ENCODE measurements around the gene NRXN3.

DNA sequence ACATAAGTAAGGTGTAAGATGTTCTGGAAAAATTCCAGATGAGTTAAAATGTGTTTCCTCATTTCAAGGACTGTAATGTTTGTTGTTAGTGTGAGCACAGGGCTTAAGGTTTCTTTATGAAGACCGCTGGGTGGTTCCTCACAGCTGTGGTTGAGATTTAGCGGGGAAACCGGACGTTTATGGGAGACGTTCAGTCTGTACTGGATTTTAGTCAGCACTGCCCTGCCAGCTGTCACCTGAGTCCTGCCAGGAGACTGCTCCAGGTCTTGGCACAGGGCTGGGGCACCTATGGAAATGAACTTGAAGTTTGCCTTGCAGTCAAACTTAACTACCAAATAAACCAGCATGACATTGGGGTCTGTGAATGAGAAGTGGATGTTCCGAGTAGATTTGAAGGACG is 1485.9 kb downstream of the NRXN3 start:
- TF ChIP-seq, protein P1, sequence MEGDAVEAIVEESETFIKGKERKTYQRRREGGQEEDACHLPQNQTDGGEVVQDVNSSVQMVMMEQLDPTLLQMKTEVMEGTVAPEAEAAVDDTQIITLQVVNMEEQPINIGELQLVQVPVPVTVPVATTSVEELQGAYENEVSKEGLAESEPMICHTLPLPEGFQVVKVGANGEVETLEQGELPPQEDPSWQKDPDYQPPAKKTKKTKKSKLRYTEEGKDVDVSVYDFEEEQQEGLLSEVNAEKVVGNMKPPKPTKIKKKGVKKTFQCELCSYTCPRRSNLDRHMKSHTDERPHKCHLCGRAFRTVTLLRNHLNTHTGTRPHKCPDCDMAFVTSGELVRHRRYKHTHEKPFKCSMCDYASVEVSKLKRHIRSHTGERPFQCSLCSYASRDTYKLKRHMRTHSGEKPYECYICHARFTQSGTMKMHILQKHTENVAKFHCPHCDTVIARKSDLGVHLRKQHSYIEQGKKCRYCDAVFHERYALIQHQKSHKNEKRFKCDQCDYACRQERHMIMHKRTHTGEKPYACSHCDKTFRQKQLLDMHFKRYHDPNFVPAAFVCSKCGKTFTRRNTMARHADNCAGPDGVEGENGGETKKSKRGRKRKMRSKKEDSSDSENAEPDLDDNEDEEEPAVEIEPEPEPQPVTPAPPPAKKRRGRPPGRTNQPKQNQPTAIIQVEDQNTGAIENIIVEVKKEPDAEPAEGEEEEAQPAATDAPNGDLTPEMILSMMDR (IDR thresholded peaks at IDR 0.05) = no peak
- no peak for TF ChIP-seq YY1 (IDR thresholded peaks at IDR 0.05; ENCODE audit: low read depth)
- TF ChIP-seq POLR2AphosphoS5 (IDR thresholded peaks at IDR 0.05; ENCODE audit: low read depth, low read length) = no peak
- no peak for TF ChIP-seq GATA2 (CRISPR knock-in tag; IDR thresholded peaks at IDR 0.05)
- no peak for TF ChIP-seq EP300 (IDR thresholded peaks at IDR 0.05; ENCODE audit: borderline replicate concordance in 1 of 2, low read depth in 1 of 2, low read length in 1 of 2)
- TF ChIP-seq, protein P2, sequence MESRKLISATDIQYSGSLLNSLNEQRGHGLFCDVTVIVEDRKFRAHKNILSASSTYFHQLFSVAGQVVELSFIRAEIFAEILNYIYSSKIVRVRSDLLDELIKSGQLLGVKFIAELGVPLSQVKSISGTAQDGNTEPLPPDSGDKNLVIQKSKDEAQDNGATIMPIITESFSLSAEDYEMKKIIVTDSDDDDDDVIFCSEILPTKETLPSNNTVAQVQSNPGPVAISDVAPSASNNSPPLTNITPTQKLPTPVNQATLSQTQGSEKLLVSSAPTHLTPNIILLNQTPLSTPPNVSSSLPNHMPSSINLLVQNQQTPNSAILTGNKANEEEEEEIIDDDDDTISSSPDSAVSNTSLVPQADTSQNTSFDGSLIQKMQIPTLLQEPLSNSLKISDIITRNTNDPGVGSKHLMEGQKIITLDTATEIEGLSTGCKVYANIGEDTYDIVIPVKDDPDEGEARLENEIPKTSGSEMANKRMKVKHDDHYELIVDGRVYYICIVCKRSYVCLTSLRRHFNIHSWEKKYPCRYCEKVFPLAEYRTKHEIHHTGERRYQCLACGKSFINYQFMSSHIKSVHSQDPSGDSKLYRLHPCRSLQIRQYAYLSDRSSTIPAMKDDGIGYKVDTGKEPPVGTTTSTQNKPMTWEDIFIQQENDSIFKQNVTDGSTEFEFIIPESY (IDR thresholded peaks at IDR 0.05; ENCODE audit: borderline replicate concordance, low read depth) = no peak
- no peak for TF ChIP-seq NRF1 (IDR thresholded peaks at IDR 0.05; ENCODE audit: low read depth, low read length)
- TF ChIP-seq GABPA (IDR thresholded peaks at IDR 0.05; ENCODE audit: low read depth) = no peak
- no peak for TF ChIP-seq RXRA (IDR thresholded peaks at IDR 0.05; ENCODE audit: borderline replicate concordance, low read depth)
- no peak for TF ChIP-seq CHD2 (IDR thresholded peaks at IDR 0.05; ENCODE audit: low read length, partially characterized antibody)
- TF ChIP-seq FOSL2 (IDR thresholded peaks at IDR 0.05; ENCODE audit: borderline replicate concordance, low read depth) = no peak
- TF ChIP-seq, protein P3, sequence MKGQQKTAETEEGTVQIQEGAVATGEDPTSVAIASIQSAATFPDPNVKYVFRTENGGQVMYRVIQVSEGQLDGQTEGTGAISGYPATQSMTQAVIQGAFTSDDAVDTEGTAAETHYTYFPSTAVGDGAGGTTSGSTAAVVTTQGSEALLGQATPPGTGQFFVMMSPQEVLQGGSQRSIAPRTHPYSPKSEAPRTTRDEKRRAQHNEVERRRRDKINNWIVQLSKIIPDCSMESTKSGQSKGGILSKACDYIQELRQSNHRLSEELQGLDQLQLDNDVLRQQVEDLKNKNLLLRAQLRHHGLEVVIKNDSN (IDR thresholded peaks at IDR 0.05; ENCODE audit: borderline replicate concordance, low read depth) = no peak
- TF ChIP-seq MXI1 (IDR thresholded peaks at IDR 0.05; ENCODE audit: low read depth, low read length) = no peak
- no peak for TF ChIP-seq ELF1 (IDR thresholded peaks at IDR 0.05)

Data from SK-N-SH (cell line).